ENCODE results near the gene HNRNPH3.
A peak's percentile ranks its signal among the peaks of the same experiment; 100 is the strongest.

Gene HNRNPH3

DNA sequence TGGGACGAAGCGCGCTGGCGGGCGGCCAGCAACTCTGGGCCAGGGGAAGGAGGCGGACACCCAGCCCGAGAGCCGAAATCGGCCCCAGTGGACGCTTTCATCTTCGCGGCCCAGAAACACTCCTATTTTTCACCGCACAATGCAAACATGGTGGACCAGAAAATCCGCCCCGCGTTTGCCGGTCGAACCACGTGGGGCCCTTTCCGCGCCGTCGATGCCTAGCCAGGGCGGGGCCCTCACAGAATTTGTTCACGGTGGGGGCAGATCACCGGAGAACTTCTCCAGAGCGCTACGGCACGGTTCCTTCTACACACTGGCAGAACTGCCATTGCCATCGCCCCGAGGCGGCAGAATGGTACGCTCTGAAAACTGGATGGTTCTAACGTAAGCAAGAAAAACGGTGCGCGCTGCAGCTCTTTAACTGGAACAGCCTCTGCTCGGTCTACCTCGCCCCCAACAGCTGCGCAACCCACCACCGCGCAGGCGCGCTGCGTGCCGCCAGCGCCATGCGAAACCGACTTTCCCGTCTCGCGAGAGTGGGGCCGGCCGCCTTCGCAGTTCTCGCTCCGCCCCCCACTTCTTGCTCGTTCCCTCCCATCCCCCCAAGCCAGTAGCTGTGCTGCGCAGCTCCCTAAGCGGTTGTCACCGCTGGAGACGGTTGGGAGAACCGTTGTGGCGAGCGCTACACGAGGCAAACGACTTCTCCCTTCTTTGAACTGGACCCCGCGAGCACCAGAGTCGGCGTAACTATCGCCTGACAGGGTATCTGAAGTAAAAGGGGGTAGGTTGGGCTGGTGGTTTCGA is at the start of gene HNRNPH3:
TSS of gene HNRNPH3 (plus strand) at position 610 of the 804 bp plus-strand sequence. CDS start 5,158 bp downstream, outside the sequence.
- H3K9ac ChIP-seq (ENCODE audit: low read length): peak within 1 kb of the TSS; percentile 96
- H3K36me3 ChIP-seq (ENCODE audit: control insufficient read depth, insufficient read depth, low read length): no peaks in the 10 kb centered on the region
- peak within 1 kb of the TSS; percentile 81 for H3K4me3 ChIP-seq (ENCODE audit: low read length)
- peaks cover 24% of the 10 kb centered on the region for H3K4me1 ChIP-seq (ENCODE audit: control insufficient read depth, insufficient read depth, low read length)
- H3K9me3 ChIP-seq (ENCODE audit: control insufficient read depth, low read length): no peaks in the 10 kb centered on the region
- no peaks in the 10 kb centered on the region for H3K27me3 ChIP-seq (ENCODE audit: control insufficient read depth, insufficient read depth, low read length)

- Histone ChIP-seq H3K4me3 (ENCODE audit: low read length) (no peak overlapping the region), H3K27me3 (ENCODE audit: control insufficient read depth, insufficient read depth, low read length) (no peaks in the 10 kb centered on the region), H3K9me3 (ENCODE audit: control insufficient read depth, low read length) (no peaks in the 10 kb centered on the region), H3K36me3 (ENCODE audit: control insufficient read depth, insufficient read depth, low read length) (peaks cover 9% of the 10 kb centered on the region), H3K9ac (ENCODE audit: low read length) (no peak overlapping the region), H3K4me1 (ENCODE audit: control insufficient read depth, insufficient read depth, low read length) (no peaks in the 10 kb centered on the region)
Measured at GRCh38 chr10:68284062-68285001, 47.5 kb upstream of the HNRNPH3 start.

GRCh38 chr10:68288717-68289116 is 43.1 kb upstream of the HNRNPH3 start:
- H3K27me3 ChIP-seq (ENCODE audit: control insufficient read depth, insufficient read depth, low read length): no peaks in the 10 kb centered on the region
- H3K9ac ChIP-seq (ENCODE audit: low read length): no peak overlapping the region
- no peaks in the 10 kb centered on the region for H3K9me3 ChIP-seq (ENCODE audit: control insufficient read depth, low read length)
- no peak overlapping the region for H3K4me3 ChIP-seq (ENCODE audit: low read length)
- H3K4me1 ChIP-seq (ENCODE audit: control insufficient read depth, insufficient read depth, low read length): no peaks in the 10 kb centered on the region
- H3K36me3 ChIP-seq (ENCODE audit: control insufficient read depth, insufficient read depth, low read length): peaks cover 9% of the 10 kb centered on the region

DNA sequence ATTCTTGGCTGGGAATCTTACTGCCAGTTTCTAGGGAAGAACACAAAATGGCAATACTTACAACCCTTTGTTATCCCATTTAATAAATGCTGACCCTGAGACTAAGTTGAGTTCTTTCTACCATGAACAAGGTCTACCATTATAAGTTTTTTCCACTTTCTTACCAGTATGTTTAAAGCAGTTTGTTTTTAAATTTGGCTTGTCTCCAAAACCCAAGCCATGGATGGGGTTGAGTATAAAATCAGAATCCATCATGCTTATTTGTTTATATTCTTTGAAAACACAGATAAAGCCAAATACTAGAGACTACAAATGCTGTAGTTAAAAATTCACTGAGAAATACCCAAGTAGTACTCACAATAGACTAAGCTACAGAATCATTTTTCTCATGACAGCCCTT is 41.1 kb upstream of the HNRNPH3 start:
- H3K9ac ChIP-seq (ENCODE audit: low read length): no peak overlapping the region
- H3K27me3 ChIP-seq (ENCODE audit: control insufficient read depth, insufficient read depth, low read length): no peaks in the 10 kb centered on the region
- H3K4me3 ChIP-seq (ENCODE audit: low read length): no peak overlapping the region
- H3K9me3 ChIP-seq (ENCODE audit: control insufficient read depth, low read length): no peaks in the 10 kb centered on the region
- H3K36me3 ChIP-seq (ENCODE audit: control insufficient read depth, insufficient read depth, low read length): peaks cover 15% of the 10 kb centered on the region
- peaks cover 5% of the 10 kb centered on the region for H3K4me1 ChIP-seq (ENCODE audit: control insufficient read depth, insufficient read depth, low read length)

DNA sequence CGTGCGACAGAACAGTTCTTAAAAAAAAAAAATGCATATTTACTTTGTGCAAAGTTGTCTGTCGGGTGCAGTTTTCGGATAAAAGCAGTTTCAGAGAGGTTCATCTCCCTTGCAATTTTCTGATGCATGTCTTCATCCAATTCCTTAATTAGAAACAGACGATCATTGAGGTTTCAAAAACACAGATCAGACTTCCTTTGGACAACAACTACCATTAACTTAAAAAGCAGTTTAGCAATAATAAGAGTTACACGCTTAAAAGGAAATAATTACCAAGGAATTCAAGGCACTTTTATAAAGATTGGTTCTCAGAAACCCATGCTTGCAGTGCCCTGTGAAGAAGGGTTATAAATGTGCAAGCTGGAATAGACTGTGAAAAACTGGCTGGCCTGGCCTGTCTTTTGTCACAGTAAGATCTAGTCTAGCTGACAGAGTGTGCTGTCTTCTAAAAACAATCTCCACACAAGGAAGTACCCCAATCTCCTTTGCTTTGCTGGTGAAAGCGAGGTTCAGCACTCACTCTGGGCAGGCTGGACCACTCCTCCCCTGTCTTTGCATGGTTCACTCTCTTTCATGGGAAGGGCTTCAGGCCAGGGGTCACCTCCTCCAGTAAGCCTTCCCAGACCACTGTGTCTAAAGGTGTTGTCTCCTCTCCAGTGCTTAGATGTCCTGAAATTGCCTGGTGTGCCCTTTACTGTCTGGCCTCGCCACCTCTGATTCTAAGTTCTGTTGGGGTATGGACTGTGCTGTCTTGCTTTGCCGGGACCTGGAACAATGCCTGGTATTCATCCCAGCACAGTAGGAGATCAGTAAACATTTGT is 34.8 kb upstream of the HNRNPH3 start:
- H3K9me3 ChIP-seq (ENCODE audit: control insufficient read depth, low read length): no peaks in the 10 kb centered on the region
- peaks cover 6% of the 10 kb centered on the region for H3K36me3 ChIP-seq (ENCODE audit: control insufficient read depth, insufficient read depth, low read length)
- no peaks in the 10 kb centered on the region for H3K27me3 ChIP-seq (ENCODE audit: control insufficient read depth, insufficient read depth, low read length)
- no peak overlapping the region for H3K4me3 ChIP-seq (ENCODE audit: low read length)
- H3K9ac ChIP-seq (ENCODE audit: low read length): no peak overlapping the region
- H3K4me1 ChIP-seq (ENCODE audit: control insufficient read depth, insufficient read depth, low read length): peaks cover 18% of the 10 kb centered on the region

DNA sequence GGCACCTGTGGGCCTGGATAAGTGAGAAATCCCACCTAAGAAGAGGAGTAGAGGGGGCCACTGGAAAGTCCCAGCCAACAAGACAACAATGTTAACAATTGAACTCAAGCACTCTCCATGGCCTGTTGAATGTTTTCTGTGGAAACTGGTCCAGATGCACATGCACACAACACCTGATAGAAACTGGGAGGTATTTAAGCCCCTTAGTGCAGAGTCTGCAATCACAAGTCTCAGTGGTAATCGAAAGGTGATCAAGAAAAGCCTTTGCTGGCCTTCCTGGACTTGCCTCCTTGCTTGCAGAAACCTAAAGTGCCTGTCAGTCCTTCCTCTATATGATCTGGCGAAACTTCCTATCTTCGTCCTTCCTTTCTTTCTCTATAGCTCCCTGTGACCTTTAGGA is 30.6 kb upstream of the HNRNPH3 start:
- Histone ChIP-seq H3K9me3 (ENCODE audit: control insufficient read depth, low read length) (no peaks in the 10 kb centered on the region), H3K9ac (ENCODE audit: low read length) (no peak overlapping the region), H3K4me1 (ENCODE audit: control insufficient read depth, insufficient read depth, low read length) (peaks cover 31% of the 10 kb centered on the region), H3K4me3 (ENCODE audit: low read length) (no peak overlapping the region), H3K27me3 (ENCODE audit: control insufficient read depth, insufficient read depth, low read length) (no peaks in the 10 kb centered on the region), H3K36me3 (ENCODE audit: control insufficient read depth, insufficient read depth, low read length) (no peaks in the 10 kb centered on the region)

DNA sequence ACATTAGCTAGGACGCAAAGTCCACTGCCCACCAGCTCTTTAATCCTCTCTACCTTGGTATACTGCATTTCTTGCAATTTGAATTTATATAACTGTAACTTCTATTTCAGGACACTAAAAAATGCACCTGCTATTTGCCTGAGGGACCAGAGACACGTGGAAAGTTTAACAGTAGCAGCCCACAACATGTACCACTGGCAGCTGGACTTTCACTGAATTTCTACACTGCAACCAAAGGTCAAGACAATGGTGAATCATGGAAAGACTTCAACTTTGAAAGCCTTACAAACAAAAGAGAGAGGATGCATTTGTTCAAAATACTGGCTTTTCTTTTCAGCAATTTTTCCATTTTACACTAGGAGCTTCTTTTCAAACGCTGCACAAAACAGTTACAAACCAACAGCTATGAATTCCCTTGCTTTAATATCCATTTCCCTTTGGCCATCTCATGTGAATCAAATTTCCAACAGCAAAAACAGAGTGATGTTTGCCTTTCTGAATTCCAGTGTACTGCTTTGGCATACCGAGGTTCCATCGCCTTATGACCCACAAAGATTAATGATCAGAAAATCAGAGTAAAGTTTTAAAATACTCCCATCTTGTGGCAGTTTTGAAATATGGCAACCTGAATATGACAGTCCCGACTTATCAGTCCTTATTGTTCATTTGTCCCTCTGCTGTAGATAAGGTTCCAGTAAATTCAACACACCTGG is 29.9 kb upstream of the HNRNPH3 start:
- Histone ChIP-seq H3K36me3 (ENCODE audit: control insufficient read depth, insufficient read depth, low read length) (no peaks in the 10 kb centered on the region), H3K4me1 (ENCODE audit: control insufficient read depth, insufficient read depth, low read length) (peaks cover 31% of the 10 kb centered on the region), H3K4me3 (ENCODE audit: low read length) (no peak overlapping the region), H3K9me3 (ENCODE audit: control insufficient read depth, low read length) (no peaks in the 10 kb centered on the region), H3K27me3 (ENCODE audit: control insufficient read depth, insufficient read depth, low read length) (no peaks in the 10 kb centered on the region), H3K9ac (ENCODE audit: low read length) (no peak overlapping the region)

GRCh38 chr10:68302503-68302823 is 29.4 kb upstream of the HNRNPH3 start:
- Histone ChIP-seq H3K4me3 (ENCODE audit: low read length) (no peak overlapping the region), H3K4me1 (ENCODE audit: control insufficient read depth, insufficient read depth, low read length) (peaks cover 31% of the 10 kb centered on the region), H3K36me3 (ENCODE audit: control insufficient read depth, insufficient read depth, low read length) (no peaks in the 10 kb centered on the region), H3K9me3 (ENCODE audit: control insufficient read depth, low read length) (no peaks in the 10 kb centered on the region), H3K27me3 (ENCODE audit: control insufficient read depth, insufficient read depth, low read length) (no peaks in the 10 kb centered on the region), H3K9ac (ENCODE audit: low read length) (no peak overlapping the region)

- Histone ChIP-seq H3K27me3 (ENCODE audit: control insufficient read depth, insufficient read depth, low read length) (no peaks in the 10 kb centered on the region), H3K9me3 (ENCODE audit: control insufficient read depth, low read length) (no peaks in the 10 kb centered on the region), H3K4me1 (ENCODE audit: control insufficient read depth, insufficient read depth, low read length) (peaks cover 31% of the 10 kb centered on the region), H3K9ac (ENCODE audit: low read length) (no peak overlapping the region), H3K4me3 (ENCODE audit: low read length) (no peak overlapping the region), H3K36me3 (ENCODE audit: control insufficient read depth, insufficient read depth, low read length) (no peaks in the 10 kb centered on the region)
Measured at GRCh38 chr10:68302871-68303270, 29.0 kb upstream of the HNRNPH3 start.

- Histone ChIP-seq H3K27me3 (ENCODE audit: control insufficient read depth, insufficient read depth, low read length) (no peaks in the 10 kb centered on the region), H3K4me3 (ENCODE audit: low read length) (no peak overlapping the region), H3K9ac (ENCODE audit: low read length) (no peak overlapping the region), H3K4me1 (ENCODE audit: control insufficient read depth, insufficient read depth, low read length) (peaks cover 31% of the 10 kb centered on the region), H3K36me3 (ENCODE audit: control insufficient read depth, insufficient read depth, low read length) (no peaks in the 10 kb centered on the region), H3K9me3 (ENCODE audit: control insufficient read depth, low read length) (no peaks in the 10 kb centered on the region)
Measured at GRCh38 chr10:68303849-68304412, 27.9 kb upstream of the HNRNPH3 start.

DNA sequence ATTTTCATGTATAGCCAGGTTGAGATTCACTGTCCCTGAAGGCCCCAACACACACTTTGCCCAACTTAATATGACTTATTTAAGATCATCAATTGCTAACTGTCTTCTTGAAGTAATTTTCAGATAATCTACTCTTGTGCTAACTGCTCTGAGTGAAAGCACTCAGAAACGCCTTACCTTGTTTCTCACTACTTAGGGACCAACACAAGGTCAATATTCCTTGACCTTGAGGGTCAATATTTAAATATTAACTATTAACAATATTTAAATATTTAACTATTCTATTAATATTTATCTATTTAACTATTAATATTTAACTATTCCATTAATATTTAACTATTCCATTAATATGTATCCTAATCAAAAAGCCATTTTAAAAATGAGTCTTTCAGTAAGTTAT is 26.0 kb upstream of the HNRNPH3 start:
- Histone ChIP-seq H3K9ac (ENCODE audit: low read length) (no peak overlapping the region), H3K9me3 (ENCODE audit: control insufficient read depth, low read length) (no peaks in the 10 kb centered on the region), H3K36me3 (ENCODE audit: control insufficient read depth, insufficient read depth, low read length) (no peaks in the 10 kb centered on the region), H3K4me1 (ENCODE audit: control insufficient read depth, insufficient read depth, low read length) (peaks cover 29% of the 10 kb centered on the region), H3K27me3 (ENCODE audit: control insufficient read depth, insufficient read depth, low read length) (no peaks in the 10 kb centered on the region), H3K4me3 (ENCODE audit: low read length) (peak overlapping the region; percentile 28)

All from mucosa of stomach (tissue), 1 donor.